OCI-LY3 (cell line): Measurements from ENCODE around the gene SULT1C4.

Experiments
- H2AFZ ChIP-seq: fragments of 200-600, 300-600 bp; shearing (Covaris generic); 2 replicates; pipeline ENCODE4 v1.6.0; 2014; ENCODE audit warnings: antibody characterized with exemption, low read depth, low read length
- H3K27ac ChIP-seq: fragments of 200-600, 300-600 bp; sonication (generic); 2 replicates; pipeline ENCODE4 v1.5.1; 2014; ENCODE audit warnings: mild to moderate bottlenecking, low read length, moderate library complexity, mixed read lengths
- H3K27me3 ChIP-seq: fragments of 200-600, 300-600 bp; sonication (generic); 2 replicates; pipeline ENCODE4 v1.6.1; 2014; ENCODE audit warnings: low read depth, low read length, mixed read lengths
- H3K36me3 ChIP-seq: fragments of 200-600, 300-600 bp; sonication (generic); replicated peaks from 2 replicates; pipeline ENCODE3; 2014; ENCODE audit warnings: low read depth, low read length, mixed read lengths
- H3K4me1 ChIP-seq: fragments of 300-600, 200-600 bp; sonication (generic); 2 replicates; pipeline ENCODE4 v1.6.1; 2014; ENCODE audit warnings: low read length, mixed read lengths
- H3K4me2 ChIP-seq: fragments of 200-600, 300-600 bp; sonication (generic); 2 replicates; pipeline ENCODE4 v1.6.1; 2014; ENCODE audit warnings: low read length, mixed read lengths
- H3K4me3 ChIP-seq: fragments of 300-600, 200-600 bp; sonication (generic); 2 replicates; pipeline ENCODE4 v1.5.1; 2014; ENCODE audit warnings: antibody characterized with exemption, mild to moderate bottlenecking, low read length, moderate library complexity
- H3K79me2 ChIP-seq: fragments of 300-600, 200-600 bp; shearing (Covaris generic); 2 replicates; pipeline ENCODE4 v1.6.1; 2014; ENCODE audit warnings: mild to moderate bottlenecking, low read length, mixed read lengths
- H3K9ac ChIP-seq: fragments of 300-600, 200-600 bp; shearing (Covaris generic); 2 replicates; pipeline ENCODE4 v1.6.0; 2014; ENCODE audit warnings: mild to moderate bottlenecking, low read length, moderate library complexity
- H3K9me3 ChIP-seq: fragments of 200-600, 300-600 bp; shearing (Covaris generic); 2 replicates; pipeline ENCODE4 v1.6.1; 2014; ENCODE audit warnings: low read length, mixed read lengths; ENCODE audit not compliant: insufficient read depth
- H4K20me1 ChIP-seq: fragments of 200-600, 300-600 bp; sonication (generic); 2 replicates; pipeline ENCODE4 v1.6.1; 2016; ENCODE audit warnings: low read length, mixed read lengths; ENCODE audit not compliant: insufficient read depth
- CTCF ChIP-seq: fragments of 200-600, 300-600 bp; sonication (generic); IDR thresholded peaks from 2 replicates; pipeline ENCODE4 v1.5.1; 2014; ENCODE audit warnings: antibody characterized with exemption, low read length, low read depth
- EZH2phosphoT487 ChIP-seq: fragments of 200-600 bp; shearing (Covaris generic); IDR thresholded peaks from 2 replicates; pipeline ENCODE4 v1.6.1; 2018; ENCODE audit warnings: antibody characterized with exemption, mixed run types, low read depth

SULT1C4 gene

GRCh38 chr2:108409768-108410167, 32.0 kb downstream of the SULT1C4 start:
- no peaks in the 10 kb centered on the region for H3K27me3 ChIP-seq
- H2AFZ ChIP-seq = no peak overlapping the region
- peaks cover 8% of the 10 kb centered on the region for H3K9me3 ChIP-seq
- no peak overlapping the region for H3K27ac ChIP-seq
- H3K4me1 ChIP-seq = peaks cover 8% of the 10 kb centered on the region
- H3K4me2 ChIP-seq = no peak overlapping the region
- H3K4me3 ChIP-seq = no peak overlapping the region
- no peaks in the 10 kb centered on the region for H3K79me2 ChIP-seq
- no peaks in the 10 kb centered on the region for H4K20me1 ChIP-seq
- TF ChIP-seq CTCF (no peak), EZH2phosphoT487 (no peak)
- H3K9ac ChIP-seq = no peak overlapping the region
- H3K36me3 ChIP-seq = no peaks in the 10 kb centered on the region

- Histone ChIP-seq H3K9ac (no peak overlapping the region), H3K4me2 (no peak overlapping the region), H3K27ac (no peak overlapping the region), H3K36me3 (no peaks in the 10 kb centered on the region), H3K4me1 (peaks cover 7% of the 10 kb centered on the region), H3K27me3 (no peaks in the 10 kb centered on the region), H3K4me3 (no peak overlapping the region), H4K20me1 (no peaks in the 10 kb centered on the region), H3K9me3 (no peaks in the 10 kb centered on the region), H2AFZ (no peak overlapping the region), H3K79me2 (no peaks in the 10 kb centered on the region)
- no peak for TF ChIP-seq CTCF
- no peak for TF ChIP-seq EZH2phosphoT487
These were observed 35.4 kb downstream of the SULT1C4 start for GRCh38 chr2:108412995-108413710.

GRCh38 chr2:108413711-108414095, 35.9 kb downstream of the SULT1C4 start:
- Histone ChIP-seq H3K9ac (no peak overlapping the region), H4K20me1 (no peaks in the 10 kb centered on the region), H3K9me3 (no peaks in the 10 kb centered on the region), H3K4me3 (no peak overlapping the region), H3K4me2 (no peak overlapping the region), H3K27me3 (no peaks in the 10 kb centered on the region), H3K27ac (no peak overlapping the region), H2AFZ (no peak overlapping the region), H3K36me3 (no peaks in the 10 kb centered on the region), H3K4me1 (peaks cover 1% of the 10 kb centered on the region), H3K79me2 (no peaks in the 10 kb centered on the region)
- TF ChIP-seq CTCF (no peak), EZH2phosphoT487 (no peak)

GRCh38 chr2:108414256-108414876, 36.6 kb downstream of the SULT1C4 start:
- Histone ChIP-seq H3K9ac (no peak overlapping the region), H3K36me3 (no peaks in the 10 kb centered on the region), H4K20me1 (no peaks in the 10 kb centered on the region), H3K4me1 (no peaks in the 10 kb centered on the region), H2AFZ (no peak overlapping the region), H3K4me2 (no peak overlapping the region), H3K4me3 (no peak overlapping the region), H3K9me3 (no peaks in the 10 kb centered on the region), H3K79me2 (no peaks in the 10 kb centered on the region), H3K27ac (no peak overlapping the region), H3K27me3 (no peaks in the 10 kb centered on the region)
- TF ChIP-seq CTCF (no peak), EZH2phosphoT487 (no peak)
